Thoracic aorta (tissue), 2 donors: ENCODE results near the gene CCDC27. TPM values are rescaled to one million over a fixed set of nuclear protein-coding genes. Genes with fewer than 3 reads are reported as not detected.

Experiments used
- ATAC-seq: fragments of 150-250 bp; one replicate; pipeline ENCODE4 v1.8.0; 2017; ENCODE audit warnings: low read depth; ENCODE audit not compliant: insufficient number of reproducible peaks, low FRiP score
- DNase-seq: peaks from one replicate; pipeline ENCODE4 v3.0.0-alpha.2; 2020; ENCODE audit warnings: low spot score
- H3K27ac ChIP-seq, 2 donors: fragments of 200-600 bp; sonication (generic); 1 replicate in 1 of 2; 2 replicates in 1 of 2; pipeline ENCODE4 v1.5.1; 2016; ENCODE audit warnings: mild to moderate bottlenecking in 2 of 2, moderate library complexity in 2 of 2
- H3K27me3 ChIP-seq: fragments of 200-600 bp; sonication (generic); replicated peaks from 2 replicates; pipeline ENCODE4 v1.6.0; 2016; ENCODE audit warnings: mild to moderate bottlenecking; ENCODE audit not compliant: insufficient read depth
- H3K36me3 ChIP-seq: fragments of 200-600 bp; sonication (generic); one replicate; pipeline ENCODE4 v1.5.1; 2016
- H3K4me1 ChIP-seq, 2 donors: fragments of 200-600 bp; sonication (generic); 1 replicate in 1 of 2; 2 replicates in 1 of 2; pipeline versions ENCODE4 v1.5.1 to v1.6.0; 2016; ENCODE audit warnings: low read depth in 2 of 2, mild to moderate bottlenecking in 1 of 2; ENCODE audit not compliant: control insufficient read depth in 1 of 2
- H3K4me3 ChIP-seq: fragments of 200-600 bp; sonication (generic); 2 replicates; pipeline ENCODE4 v1.5.1; 2016; ENCODE audit warnings: mild to moderate bottlenecking
- H3K9me3 ChIP-seq: fragments of 200-600 bp; sonication (generic); 2 replicates; pipeline ENCODE4 v1.5.1; 2016
- total RNA-seq, 2 donors: library from RNA; depleted of rRNA; stranded (reverse); fragments of >200 nt; gene quantifications; one replicate each; pipeline versions ENCODE4 v1.1.0 to v1.2.3, GENCODE V29; 2016
- TF ChIP-seq, protein P1 (sequence below): fragments of 200-600 bp; sonication (generic); IDR thresholded peaks from one replicate; pipeline ENCODE4 v1.5.1; 2019; ENCODE audit warnings: antibody characterized with exemption

CCDC27 gene
- total RNA-seq, 2 donors from 2014 or later: not detected

GRCh38 chr1:3705341-3705950 is 46.8 kb upstream of the CCDC27 start:
- ATAC-seq (no peak), DNase-seq (no peak)
- no peaks in the 10 kb centered on the region for H3K36me3 ChIP-seq
- no peaks in the 10 kb centered on the region for H3K4me1 ChIP-seq
- H3K9me3 ChIP-seq: no peaks in the 10 kb centered on the region
- H3K27me3 ChIP-seq: no peaks in the 10 kb centered on the region
- H3K27ac ChIP-seq: no peak overlapping the region
- no peak overlapping the region for H3K4me3 ChIP-seq
- TF ChIP-seq, protein P1, sequence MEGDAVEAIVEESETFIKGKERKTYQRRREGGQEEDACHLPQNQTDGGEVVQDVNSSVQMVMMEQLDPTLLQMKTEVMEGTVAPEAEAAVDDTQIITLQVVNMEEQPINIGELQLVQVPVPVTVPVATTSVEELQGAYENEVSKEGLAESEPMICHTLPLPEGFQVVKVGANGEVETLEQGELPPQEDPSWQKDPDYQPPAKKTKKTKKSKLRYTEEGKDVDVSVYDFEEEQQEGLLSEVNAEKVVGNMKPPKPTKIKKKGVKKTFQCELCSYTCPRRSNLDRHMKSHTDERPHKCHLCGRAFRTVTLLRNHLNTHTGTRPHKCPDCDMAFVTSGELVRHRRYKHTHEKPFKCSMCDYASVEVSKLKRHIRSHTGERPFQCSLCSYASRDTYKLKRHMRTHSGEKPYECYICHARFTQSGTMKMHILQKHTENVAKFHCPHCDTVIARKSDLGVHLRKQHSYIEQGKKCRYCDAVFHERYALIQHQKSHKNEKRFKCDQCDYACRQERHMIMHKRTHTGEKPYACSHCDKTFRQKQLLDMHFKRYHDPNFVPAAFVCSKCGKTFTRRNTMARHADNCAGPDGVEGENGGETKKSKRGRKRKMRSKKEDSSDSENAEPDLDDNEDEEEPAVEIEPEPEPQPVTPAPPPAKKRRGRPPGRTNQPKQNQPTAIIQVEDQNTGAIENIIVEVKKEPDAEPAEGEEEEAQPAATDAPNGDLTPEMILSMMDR: no peak

GRCh38 chr1:3706651-3707297 is 45.5 kb upstream of the CCDC27 start:
- no peak for ATAC-seq
- Histone ChIP-seq H3K36me3 (no peaks in the 10 kb centered on the region), H3K27me3 (no peaks in the 10 kb centered on the region)

GRCh38 chr1:3707298-3707938 is 44.8 kb upstream of the CCDC27 start:
- TF ChIP-seq, protein P1: no peak
- no peak for DNase-seq
- Histone ChIP-seq H3K4me1 (no peaks in the 10 kb centered on the region), H3K27me3 (no peaks in the 10 kb centered on the region), H3K9me3 (no peaks in the 10 kb centered on the region), H3K4me3 (no peak overlapping the region), H3K27ac (no peak overlapping the region), H3K36me3 (no peaks in the 10 kb centered on the region)
- no peak for ATAC-seq

More at GRCh38 chr1:3706651-3707297, 45.5 kb upstream of the CCDC27 start:
- DNase-seq: no peak
- H3K4me1 ChIP-seq: no peaks in the 10 kb centered on the region
- H3K27ac ChIP-seq: no peak overlapping the region
- H3K4me3 ChIP-seq: no peak overlapping the region
- no peaks in the 10 kb centered on the region for H3K9me3 ChIP-seq
- TF ChIP-seq, protein P1: no peak

- no peak overlapping the region for H3K27ac ChIP-seq
- no peak overlapping the region for H3K4me3 ChIP-seq
- no peaks in the 10 kb centered on the region for H3K9me3 ChIP-seq
- no peak for DNase-seq
- TF ChIP-seq, protein P1: no peak
- H3K4me1 ChIP-seq: no peaks in the 10 kb centered on the region
- no peaks in the 10 kb centered on the region for H3K36me3 ChIP-seq
- H3K27me3 ChIP-seq: no peaks in the 10 kb centered on the region
- no peak for ATAC-seq
Measured at GRCh38 chr1:3707939-3708328, 44.3 kb upstream of the CCDC27 start.

DNA sequence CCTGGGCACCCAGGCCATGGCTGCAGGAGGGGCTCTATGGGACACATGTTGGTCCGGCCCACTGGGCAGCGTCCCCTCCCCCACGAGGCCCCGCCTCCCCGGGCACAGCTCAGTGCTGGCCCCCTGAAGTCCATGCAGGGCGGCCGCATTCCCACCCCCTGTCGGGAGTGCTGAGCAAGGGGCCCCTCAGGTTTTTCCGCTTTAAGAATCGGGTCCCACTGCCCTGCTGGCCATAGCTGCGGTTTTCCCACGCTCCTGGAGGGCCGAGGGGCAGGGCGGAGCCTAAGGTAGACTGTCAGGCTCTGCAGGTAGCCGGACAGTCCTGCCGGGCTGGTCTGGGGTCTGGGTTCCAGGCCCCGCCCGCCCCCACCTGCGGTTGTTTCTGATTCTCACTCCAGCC is 43.5 kb upstream of the CCDC27 start:
- TF ChIP-seq, protein P1: no peak
- no peaks in the 10 kb centered on the region for H3K4me1 ChIP-seq
- no peak for ATAC-seq
- no peak for DNase-seq
- H3K27me3 ChIP-seq: no peaks in the 10 kb centered on the region
- no peaks in the 10 kb centered on the region for H3K36me3 ChIP-seq
- H3K4me3 ChIP-seq: no peak overlapping the region
- no peak overlapping the region for H3K27ac ChIP-seq
- no peaks in the 10 kb centered on the region for H3K9me3 ChIP-seq
